BE2C (cell line): ENCODE results near the gene C2CD5.

Source experiments
- DNase-seq: peaks from one replicate; pipeline ENCODE4 v3.0.0-alpha.2; 2020
- H3K27me3 ChIP-seq: fragments of 250-450 bp; sonication (Bioruptor Pico); 2 replicates; pipeline ENCODE4 v1.5.1; 2020; ENCODE audit warnings: mild to moderate bottlenecking
- H3K36me3 ChIP-seq: fragments of 250-450 bp; sonication (Bioruptor Pico); 2 replicates; pipeline ENCODE4 v1.5.1; 2020; ENCODE audit warnings: mild to moderate bottlenecking
- H3K4me1 ChIP-seq: fragments of 250-450 bp; sonication (Bioruptor Pico); 2 replicates; pipeline ENCODE4 v1.5.1; 2020
- H3K4me3 ChIP-seq: 2 replicates; pipeline ENCODE4 v1.5.1; 2011; ENCODE audit warnings: low read depth, low read length
- H3K9me3 ChIP-seq: fragments of 250-450 bp; sonication (Bioruptor Pico); 2 replicates; pipeline ENCODE4 v1.5.1; 2020
- CTCF ChIP-seq: IDR thresholded peaks from 2 replicates; pipeline ENCODE4 v1.5.1; 2012; ENCODE audit warnings: mild to moderate bottlenecking, low read depth, low read length

The C2CD5 gene

GRCh38 chr12:22531205-22531604 is 13.1 kb downstream of the C2CD5 start:
- H3K9me3 ChIP-seq, result no peaks in the 10 kb centered on the region
- H3K4me1 ChIP-seq, result no peaks in the 10 kb centered on the region
- DNase-seq, result no peak
- peaks cover 16% of the 10 kb centered on the region for H3K36me3 ChIP-seq
- TF ChIP-seq CTCF, result no peak
- H3K27me3 ChIP-seq, result no peaks in the 10 kb centered on the region
- H3K4me3 ChIP-seq, result no peak overlapping the region

GRCh38 chr12:22529281-22530060 is 14.9 kb downstream of the C2CD5 start:
- peak; percentile 48 for TF ChIP-seq CTCF
- no peak overlapping the region for H3K4me3 ChIP-seq
- H3K4me1 ChIP-seq, result no peaks in the 10 kb centered on the region
- no peak for DNase-seq
- H3K36me3 ChIP-seq, result peaks cover 16% of the 10 kb centered on the region
- H3K9me3 ChIP-seq, result no peaks in the 10 kb centered on the region
- no peaks in the 10 kb centered on the region for H3K27me3 ChIP-seq

GRCh38 chr12:22527999-22528398 is 16.3 kb downstream of the C2CD5 start:
- Histone ChIP-seq H3K27me3 (no peaks in the 10 kb centered on the region), H3K4me3 (no peak overlapping the region), H3K4me1 (no peaks in the 10 kb centered on the region), H3K9me3 (no peaks in the 10 kb centered on the region), H3K36me3 (peaks cover 13% of the 10 kb centered on the region)
- TF ChIP-seq CTCF, result no peak
- no peak for DNase-seq

GRCh38 chr12:22526836-22527235 is 17.5 kb downstream of the C2CD5 start:
- Histone ChIP-seq H3K36me3 (peaks cover 13% of the 10 kb centered on the region), H3K9me3 (no peaks in the 10 kb centered on the region)

GRCh38 chr12:22525426-22525825 is 18.9 kb downstream of the C2CD5 start:
- Histone ChIP-seq H3K4me1 (no peaks in the 10 kb centered on the region), H3K4me3 (no peak overlapping the region), H3K36me3 (peaks cover 13% of the 10 kb centered on the region), H3K9me3 (no peaks in the 10 kb centered on the region), H3K27me3 (no peaks in the 10 kb centered on the region)
- DNase-seq, result no peak
- TF ChIP-seq CTCF, result no peak

More at GRCh38 chr12:22526836-22527235, 17.5 kb downstream of the C2CD5 start:
- DNase-seq, result no peak
- TF ChIP-seq CTCF, result no peak
- no peak overlapping the region for H3K4me3 ChIP-seq
- H3K4me1 ChIP-seq, result no peaks in the 10 kb centered on the region
- H3K27me3 ChIP-seq, result no peaks in the 10 kb centered on the region

- no peak for DNase-seq
- Histone ChIP-seq H3K4me3 (no peak overlapping the region), H3K27me3 (no peaks in the 10 kb centered on the region), H3K36me3 (peaks cover 9% of the 10 kb centered on the region), H3K4me1 (no peaks in the 10 kb centered on the region; the same call in 1 of the 2 replicates), H3K9me3 (no peaks in the 10 kb centered on the region)
- no peak for TF ChIP-seq CTCF
Observed at GRCh38 chr12:22518998-22519397, 25.3 kb downstream of the C2CD5 start.
